ENCODE measurements around the gene HORMAD2. TPM values are rescaled to one million over a fixed set of nuclear protein-coding genes. Genes with fewer than 3 reads are reported as not detected.

HORMAD2 gene
- total and polyA plus RNA-seq, 2 donors (not counting 3 experiments of a cell fraction or from before 2014, with no cell fraction given) = not detected

GRCh38 chr22:30054764-30055069 lies 25.5 kb upstream of the HORMAD2 start:
- Histone ChIP-seq H3K4me2 (ENCODE audit: insufficient read depth, low read length) (no peak overlapping the region), H3K9me3 (replicated peaks; ENCODE audit: control insufficient read depth, insufficient read depth, low read length) (no peaks in the 10 kb centered on the region), H3K9me1 (replicated peaks; ENCODE audit: control insufficient read depth, extremely low read depth, insufficient read depth, low read length) (no peaks in the 10 kb centered on the region), H3K27ac (ENCODE audit: insufficient read depth, low read depth, low read length) (no peak overlapping the region), H3K79me2 (ENCODE audit: control insufficient read depth, insufficient read depth, low read length) (no peaks in the 10 kb centered on the region), H3K36me3 (ENCODE audit: control insufficient read depth in 2 of 2, extremely low read depth in 1 of 2, insufficient read depth in 2 of 2, low read length in 2 of 2) (no peaks in the 10 kb centered on the region), H3K4me1 (ENCODE audit: control insufficient read depth, extremely low read depth, insufficient read depth, low read length) (no peaks in the 10 kb centered on the region), H3K9ac (replicated peaks; ENCODE audit: extremely low read depth, insufficient read depth, low read length) (no peak overlapping the region), H2AFZ (ENCODE audit: low read depth, low read length) (no peak overlapping the region), H3K4me3 (replicated peaks in 1 of 3; ENCODE audit: insufficient read depth in 1 of 3, low read depth in 1 of 3, low read length in 3 of 3) (no peak overlapping the region), H4K20me1 (replicated peaks; ENCODE audit: control insufficient read depth, extremely low read depth, insufficient read depth, low read length) (no peaks in the 10 kb centered on the region), H3K27me3 (ENCODE audit: control insufficient read depth in 2 of 2, insufficient read depth in 2 of 2, low read length in 2 of 2) (peaks cover 2 to 3% of the 10 kb centered on the region in 2 experiments)
- ChIA-PET CTCF (interaction anchor here (0.8 to 2.3 kb wide), 3 partner anchors 21 to 50 kb away, joined by 3 to 8 read pairs (median 3); no protein-coding TSS in a partner anchor), POLR2A (no interaction called here)
- intact Hi-C loops (cut with micrococcal nuclease) (no loop called here), dilution Hi-C loops (cut with MboI; ENCODE audit: extremely low pct_ligation_motif_present, low sequenced_read_pairs) (no loop called here)
- no TSS peak for BruUV-seq (replicated peaks)
- TF ChIP-seq MAX (IDR thresholded peaks at IDR 0.05; ENCODE audit: insufficient read depth, insufficient read length) (no peak), EZH2 (IDR thresholded peaks at IDR 0.05; ENCODE audit: borderline replicate concordance, low read depth, low read length, severe bottlenecking) (no peak), JUN (IDR thresholded peaks at IDR 0.05; ENCODE audit: borderline replicate concordance, insufficient read depth, insufficient read length, low read depth) (no peak), POLR2A (IDR thresholded peaks at IDR 0.05; ENCODE audit: low read depth, low read length) (no peak), CTCF (IDR thresholded peaks at IDR 0.05; ENCODE audit: extremely low read depth in 1 of 2, insufficient read depth in 1 of 2, low read depth in 1 of 2, low read length in 2 of 2) (no peak)
- no peak for DNase-seq (ENCODE audit: low read depth, low spot score)
- FAIRE-seq = no peak

GRCh38 chr22:30056015-30056414 lies 24.2 kb upstream of the HORMAD2 start:
- peaks cover 2 to 3% of the 10 kb centered on the region in 2 experiments for H3K27me3 ChIP-seq (ENCODE audit: control insufficient read depth in 2 of 2, insufficient read depth in 2 of 2, low read length in 2 of 2)
- H4K20me1 ChIP-seq (replicated peaks; ENCODE audit: control insufficient read depth, extremely low read depth, insufficient read depth, low read length) = no peaks in the 10 kb centered on the region
- BruUV-seq (replicated peaks) = no TSS peak
- intact Hi-C loops (cut with micrococcal nuclease) = no loop called here
- H2AFZ ChIP-seq (ENCODE audit: low read depth, low read length) = no peak overlapping the region
- dilution Hi-C loops (cut with MboI; ENCODE audit: extremely low pct_ligation_motif_present, low sequenced_read_pairs) = no loop called here
- no peaks in the 10 kb centered on the region for H3K4me1 ChIP-seq (ENCODE audit: control insufficient read depth, extremely low read depth, insufficient read depth, low read length)
- no peak for FAIRE-seq
- DNase-seq (ENCODE audit: low read depth, low spot score) = no peak
- no peak overlapping the region for H3K4me2 ChIP-seq (ENCODE audit: insufficient read depth, low read length)
- TF ChIP-seq MAX (IDR thresholded peaks at IDR 0.05; ENCODE audit: insufficient read depth, insufficient read length) (no peak), POLR2AphosphoS5 (IDR thresholded peaks at IDR 0.05; ENCODE audit: insufficient read depth, low read depth, low read length) (no peak), POLR2A (IDR thresholded peaks at IDR 0.05; ENCODE audit: low read depth, low read length) (no peak), CTCF (IDR thresholded peaks at IDR 0.05; ENCODE audit: extremely low read depth in 1 of 2, insufficient read depth in 1 of 2, low read depth in 1 of 2, low read length in 2 of 2) (no peak), GATA2 (IDR thresholded peaks at IDR 0.05; ENCODE audit: insufficient read depth, insufficient read length, low read depth, low read length) (no peak), EZH2 (IDR thresholded peaks at IDR 0.05; ENCODE audit: borderline replicate concordance, low read depth, low read length, severe bottlenecking) (no peak), JUN (IDR thresholded peaks at IDR 0.05; ENCODE audit: borderline replicate concordance, insufficient read depth, insufficient read length, low read depth) (no peak), FOS (IDR thresholded peaks at IDR 0.05; ENCODE audit: borderline replicate concordance, insufficient read depth, low read length) (no peak), MYC (IDR thresholded peaks at IDR 0.05; ENCODE audit: low read depth, low read length) (no peak)
- H3K9me1 ChIP-seq (replicated peaks; ENCODE audit: control insufficient read depth, extremely low read depth, insufficient read depth, low read length) = no peaks in the 10 kb centered on the region
- CTCF ChIA-PET = interaction anchor here (0.9 to 2.3 kb wide), 3 partner anchors 11 to 33 kb away, joined by 3 to 8 read pairs (median 6); no protein-coding TSS in a partner anchor
- no peaks in the 10 kb centered on the region for H3K36me3 ChIP-seq (ENCODE audit: control insufficient read depth in 2 of 2, extremely low read depth in 1 of 2, insufficient read depth in 2 of 2, low read length in 2 of 2)
- no peak overlapping the region for H3K4me3 ChIP-seq (replicated peaks in 1 of 3; ENCODE audit: insufficient read depth in 1 of 3, low read depth in 1 of 3, low read length in 3 of 3)
- no peak overlapping the region for H3K9ac ChIP-seq (replicated peaks; ENCODE audit: extremely low read depth, insufficient read depth, low read length)
- no peak overlapping the region for H3K27ac ChIP-seq (ENCODE audit: insufficient read depth, low read depth, low read length)
- no peaks in the 10 kb centered on the region for H3K9me3 ChIP-seq (replicated peaks; ENCODE audit: control insufficient read depth, insufficient read depth, low read length)
- POLR2A ChIA-PET = no interaction called here
- H3K79me2 ChIP-seq (ENCODE audit: control insufficient read depth, insufficient read depth, low read length) = no peaks in the 10 kb centered on the region

Measured in endothelial cell of umbilical vein (primary cell).